CD14-positive monocyte (primary cell): ENCODE measurements around the gene NELFA. TPM values are rescaled to one million over a fixed set of nuclear protein-coding genes. Genes with fewer than 3 reads are reported as not detected.
A peak's percentile ranks its signal among the peaks of the same experiment; 100 is the strongest.

Source experiments
- DNase-seq, 3 donors: peaks; one replicate each; pipeline ENCODE4 v3.0.0-alpha.2; 2011 to 2022
- H2AFZ ChIP-seq: 2 replicates; pipeline ENCODE4 v1.6.0; 2012; ENCODE audit warnings: mild to moderate bottlenecking, low read depth, low read length, inconsistent platforms; ENCODE audit not compliant: insufficient read depth, poor library complexity, severe bottlenecking
- H3K27ac ChIP-seq, 2 donors: 1 replicate in 1 of 2; 2 replicates in 1 of 2; pipeline ENCODE4 v1.5.1; 2012 to 2013; ENCODE audit warnings: low read length in 2 of 2, control low read depth in 1 of 2, inconsistent platforms in 1 of 2, low read depth in 1 of 2, mild to moderate bottlenecking in 1 of 2
- H3K27me3 ChIP-seq, 2 donors: one replicate each; pipeline versions ENCODE4 v1.6.0 to v1.6.1; 2011 to 2013; ENCODE audit warnings: low read length in 2 of 2; ENCODE audit not compliant: control insufficient read depth in 2 of 2, insufficient read depth in 2 of 2
- H3K36me3 ChIP-seq, 2 donors: replicated peaks in 1 of 2; 1 replicate in 1 of 2; 2 replicates in 1 of 2; pipeline versions ENCODE4 v1.5.1 to v1.6.1; 2012 to 2013; ENCODE audit warnings: low read length in 2 of 2, control low read depth in 1 of 2, inconsistent platforms in 1 of 2, mild to moderate bottlenecking in 1 of 2; ENCODE audit not compliant: insufficient read depth in 2 of 2, control insufficient read depth in 1 of 2
- H3K4me1 ChIP-seq, 2 donors: 1 replicate in 1 of 2; 2 replicates in 1 of 2; pipeline versions ENCODE4 v1.5.1 to v1.6.1; 2012 to 2013; ENCODE audit warnings: low read length in 2 of 2, control low read depth in 1 of 2, inconsistent platforms in 1 of 2, mild to moderate bottlenecking in 1 of 2, moderate library complexity in 1 of 2; ENCODE audit not compliant: insufficient read depth in 2 of 2, control insufficient read depth in 1 of 2
- H3K4me2 ChIP-seq: replicated peaks from 2 replicates; pipeline ENCODE3; 2012; ENCODE audit warnings: low read length, moderate library complexity, mild to moderate bottlenecking; ENCODE audit not compliant: poor library complexity, severe bottlenecking; ENCODE audit errors: extremely low read depth
- H3K4me3 ChIP-seq, 3 experiments: fragments of 200-600 bp in 1 of 3; sonication (generic) in 1 of 3; replicated peaks in 1 of 3; 1 replicate in 2 of 3; 2 replicates in 1 of 3; pipeline ENCODE4 v1.5.1; 2011 to 2013; ENCODE audit warnings: low read length in 3 of 3, mild to moderate bottlenecking in 3 of 3, control low read depth in 2 of 3, low read depth in 2 of 3, inconsistent platforms in 1 of 3, moderate library complexity in 1 of 3
- H3K79me2 ChIP-seq: 2 replicates; pipeline ENCODE4 v1.6.0; 2012; ENCODE audit warnings: mild to moderate bottlenecking, control low read depth, inconsistent platforms, low read length, moderate library complexity; ENCODE audit not compliant: insufficient read depth
- H3K9ac ChIP-seq: 2 replicates; pipeline ENCODE4 v1.6.0; 2017; ENCODE audit warnings: low read length, mild to moderate bottlenecking; ENCODE audit not compliant: insufficient read depth, poor library complexity, severe bottlenecking
- H3K9me3 ChIP-seq, 2 donors: replicated peaks in 1 of 2; 1 replicate in 1 of 2; 2 replicates in 1 of 2; pipeline versions ENCODE4 v1.5.1 to v1.6.1; 2012 to 2013; ENCODE audit warnings: low read length in 2 of 2, control low read depth in 1 of 2; ENCODE audit not compliant: control insufficient read depth in 1 of 2, insufficient read depth in 1 of 2
- H4K20me1 ChIP-seq: 2 replicates; pipeline ENCODE4 v1.6.0; 2012; ENCODE audit warnings: mild to moderate bottlenecking, low read length, control low read depth, moderate library complexity; ENCODE audit not compliant: insufficient read depth
- H3K27ac Mint-ChIP-seq, 7 donors: one replicate each; pipeline ENCODE4 v1.8.0; 2020; ENCODE audit warnings: mild to moderate bottlenecking in 7 of 7, mixed read lengths in 7 of 7, moderate library complexity in 6 of 7, inconsistent platforms in 2 of 7
- H3K27me3 Mint-ChIP-seq, 3 donors: one replicate each; pipeline ENCODE4 v1.8.0; 2021 to 2022; ENCODE audit warnings: low read depth in 3 of 3, mild to moderate bottlenecking in 3 of 3, mixed read lengths in 3 of 3, moderate library complexity in 3 of 3, inconsistent platforms in 1 of 3
- H3K36me3 Mint-ChIP-seq, 2 donors: one replicate each; pipeline ENCODE4 v1.8.0; 2020; ENCODE audit warnings: mixed read lengths in 2 of 2, inconsistent platforms in 1 of 2, mild to moderate bottlenecking in 1 of 2
- H3K4me1 Mint-ChIP-seq: one replicate; pipeline ENCODE4 v1.8.0; 2020; ENCODE audit warnings: mild to moderate bottlenecking, mixed read lengths
- H3K4me3 Mint-ChIP-seq, 2 donors: one replicate each; pipeline ENCODE4 v1.8.0; 2020; ENCODE audit warnings: mild to moderate bottlenecking in 2 of 2, mixed read lengths in 2 of 2, moderate library complexity in 1 of 2
- H3K9me3 Mint-ChIP-seq, 7 donors: one replicate each; pipeline ENCODE4 v1.8.0; 2020 to 2022; ENCODE audit warnings: mixed read lengths in 7 of 7, mild to moderate bottlenecking in 6 of 7, moderate library complexity in 6 of 7, inconsistent platforms in 2 of 7
- CTCF ChIP-seq: fragments of 200-600 bp; IDR thresholded peaks from one replicate; pipeline ENCODE4 v1.8.0; 2022; ENCODE audit warnings: antibody characterized with exemption, mild to moderate bottlenecking
- WGBS: methylation state at CpG from one replicate; pipeline ENCODE4 v1.1.5; 2013; ENCODE audit warnings: missing lambda C conversion rate; ENCODE audit not compliant: insufficient coverage; 5-methylcytosine and 5-hydroxymethylcytosine counted together
- intact Hi-C, 2 donors: fragments of 100-400 bp; cut with micrococcal nuclease; formaldehyde crosslinking; loops; one replicate each; pipeline versions ENCODE4 v1.15.0 to v1.15.1; 2023
- polyA plus RNA-seq, 3 donors: library from polyadenylated mRNA; depleted of rRNA in 1 of 3; unstranded in 2 of 3; stranded (reverse) in 1 of 3; fragments of 300-500 nt in 2 of 3; fragments of >200 nt in 1 of 3; fragmentation: Illumina TruSeq in 2 of 3; gene quantifications; 1 replicate in 2 of 3; 2 replicates in 1 of 3; pipeline ENCODE4 v1.2.3, GENCODE V29; 2012 to 2021

NELFA gene
- polyA plus RNA-seq, 3 donors = 10.0 to 22.1 (median 10.5) TPM

GRCh38 chr4:2015008-2015407 is 6.2 kb upstream of the NELFA start:
- no peak for TF ChIP-seq CTCF
- H3K27ac ChIP-seq = no peak overlapping the region
- no peak overlapping the region for H3K27ac Mint-ChIP-seq
- H2AFZ ChIP-seq = no peak overlapping the region
- no peak overlapping the region for H3K9ac ChIP-seq
- H3K9me3 ChIP-seq = no peaks in the 10 kb centered on the region
- H4K20me1 ChIP-seq = no peaks in the 10 kb centered on the region
- 94% methylated on average over 2 of the region's 4 CpGs for WGBS
- peaks cover 2 to 11% of the 10 kb centered on the region in 2 donors for H3K27me3 ChIP-seq
- H3K9me3 Mint-ChIP-seq = peaks cover 0 to 4% (median 0%) of the 10 kb centered on the region in 7 donors
- H3K36me3 Mint-ChIP-seq = no peaks in the 10 kb centered on the region
- H3K27me3 Mint-ChIP-seq = peaks cover 28 to 39% (median 39%) of the 10 kb centered on the region in 3 donors
- H3K79me2 ChIP-seq = no peaks in the 10 kb centered on the region
- H3K4me1 ChIP-seq = peaks cover 24% of the 10 kb centered on the region in 2 donors
- intact Hi-C loops = loop anchor here in 1 of 2 donors (10.0 kb wide), 1 partner anchor 290 kb away; the partner anchor contains the start of genes TACC3 and TMEM129
- no peak for DNase-seq
- H3K4me3 Mint-ChIP-seq = no peak overlapping the region
- no peak overlapping the region for H3K4me3 ChIP-seq
- peaks cover 23% of the 10 kb centered on the region for H3K4me1 Mint-ChIP-seq
- H3K36me3 ChIP-seq = no peaks in the 10 kb centered on the region
- no peak overlapping the region for H3K4me2 ChIP-seq

GRCh38 chr4:2011583-2011982 is 2.8 kb upstream of the NELFA start:
- H3K79me2 ChIP-seq = peaks cover 22% of the 10 kb centered on the region
- no peak overlapping the region for H3K27ac ChIP-seq
- intact Hi-C loops = loop anchor here (2.0 to 10.0 kb wide), 2 partner anchors 29 to 287 kb away; partner anchors contain the start of genes TACC3 (in 1 of the 2) and TMEM129 (in 1 of the 2)
- peaks cover 0 to 2% of the 10 kb centered on the region in 2 donors for H3K27me3 ChIP-seq
- 0% methylated on average over 1 of the region's 3 CpGs for WGBS
- no peak overlapping the region for H3K4me2 ChIP-seq
- peaks cover 38 to 44% of the 10 kb centered on the region in 2 donors for H3K4me1 ChIP-seq
- peak; percentile 74 to 85 (median 78) for DNase-seq
- H3K36me3 ChIP-seq = peaks cover 0 to under 1% of the 10 kb centered on the region in 2 donors
- Mint-ChIP-seq H3K36me3 (peaks cover 5 to 6% of the 10 kb centered on the region in 2 donors), H3K27me3 (peaks cover 9 to 14% (median 14%) of the 10 kb centered on the region in 3 donors), H3K9me3 (peaks cover 0 to 1% (median 0%) of the 10 kb centered on the region in 7 donors), H3K4me1 (peaks cover 38% of the 10 kb centered on the region), H3K4me3 (no peak overlapping the region), H3K27ac (peak overlapping the region in 6 of 7 donors; percentile 25 to 85 (median 66))
- H3K9me3 ChIP-seq = no peaks in the 10 kb centered on the region
- TF ChIP-seq CTCF = no peak
- H2AFZ ChIP-seq = no peak overlapping the region
- no peak overlapping the region for H3K9ac ChIP-seq
- H4K20me1 ChIP-seq = peaks cover 3% of the 10 kb centered on the region
- H3K4me3 ChIP-seq = peak overlapping the region in 1 of 3 experiments; percentile 2
